IPS-15b (cell line): ENCODE data around the gene DOK6.

Source experiments
- H3K27me3 ChIP-seq: one replicate; pipeline ENCODE4 v1.6.1; 2013; ENCODE audit warnings: low read length; ENCODE audit not compliant: control insufficient read depth, insufficient read depth
- H3K36me3 ChIP-seq: one replicate; pipeline ENCODE4 v1.6.1; 2013; ENCODE audit warnings: low read length; ENCODE audit not compliant: control insufficient read depth, insufficient read depth
- H3K4me1 ChIP-seq: one replicate; pipeline ENCODE4 v1.6.1; 2013; ENCODE audit warnings: mild to moderate bottlenecking, low read length; ENCODE audit not compliant: control insufficient read depth, insufficient read depth
- H3K4me3 ChIP-seq: one replicate; pipeline ENCODE4 v1.5.1; 2013; ENCODE audit warnings: low read depth, low read length
- H3K9ac ChIP-seq: one replicate; pipeline ENCODE4 v1.6.1; 2013; ENCODE audit warnings: low read depth, mild to moderate bottlenecking, low read length
- H3K9me3 ChIP-seq: one replicate; pipeline ENCODE4 v1.6.1; 2013; ENCODE audit warnings: mild to moderate bottlenecking, low read length; ENCODE audit not compliant: control insufficient read depth, insufficient read depth

The DOK6 gene

GRCh38 chr18:69697069-69697468, 296.4 kb downstream of the DOK6 start:
- H3K36me3 ChIP-seq: no peaks in the 10 kb centered on the region
- no peaks in the 10 kb centered on the region for H3K4me1 ChIP-seq
- H3K27me3 ChIP-seq: no peaks in the 10 kb centered on the region
- H3K4me3 ChIP-seq: no peak overlapping the region
- H3K9ac ChIP-seq: no peak overlapping the region
- no peaks in the 10 kb centered on the region for H3K9me3 ChIP-seq

- no peak overlapping the region for H3K9ac ChIP-seq
- no peaks in the 10 kb centered on the region for H3K9me3 ChIP-seq
- no peaks in the 10 kb centered on the region for H3K36me3 ChIP-seq
- H3K4me1 ChIP-seq: no peaks in the 10 kb centered on the region
- no peak overlapping the region for H3K4me3 ChIP-seq
- no peaks in the 10 kb centered on the region for H3K27me3 ChIP-seq
Measured at GRCh38 chr18:69697689-69698088, 297.0 kb downstream of the DOK6 start.

GRCh38 chr18:69701305-69701704, 300.6 kb downstream of the DOK6 start:
- H3K4me3 ChIP-seq: no peak overlapping the region
- no peaks in the 10 kb centered on the region for H3K9me3 ChIP-seq
- H3K4me1 ChIP-seq: peaks cover 6% of the 10 kb centered on the region
- no peaks in the 10 kb centered on the region for H3K36me3 ChIP-seq
- no peaks in the 10 kb centered on the region for H3K27me3 ChIP-seq
- no peak overlapping the region for H3K9ac ChIP-seq

GRCh38 chr18:69703461-69703860, 302.8 kb downstream of the DOK6 start:
- H3K27me3 ChIP-seq: no peaks in the 10 kb centered on the region
- H3K36me3 ChIP-seq: no peaks in the 10 kb centered on the region
- H3K4me1 ChIP-seq: peaks cover 6% of the 10 kb centered on the region
- no peaks in the 10 kb centered on the region for H3K9me3 ChIP-seq
- no peak overlapping the region for H3K9ac ChIP-seq
- no peak overlapping the region for H3K4me3 ChIP-seq

GRCh38 chr18:69705987-69706386, 305.3 kb downstream of the DOK6 start:
- Histone ChIP-seq H3K27me3 (no peaks in the 10 kb centered on the region), H3K4me3 (no peak overlapping the region), H3K36me3 (no peaks in the 10 kb centered on the region), H3K9ac (no peak overlapping the region), H3K9me3 (no peaks in the 10 kb centered on the region), H3K4me1 (peaks cover 6% of the 10 kb centered on the region)

GRCh38 chr18:69708844-69709243, 308.2 kb downstream of the DOK6 start:
- no peak overlapping the region for H3K4me3 ChIP-seq
- H3K9me3 ChIP-seq: no peaks in the 10 kb centered on the region
- no peak overlapping the region for H3K9ac ChIP-seq
- H3K4me1 ChIP-seq: peaks cover 6% of the 10 kb centered on the region
- H3K36me3 ChIP-seq: no peaks in the 10 kb centered on the region
- no peaks in the 10 kb centered on the region for H3K27me3 ChIP-seq

GRCh38 chr18:69715191-69715795, 314.6 kb downstream of the DOK6 start:
- Histone ChIP-seq H3K4me3 (no peak overlapping the region), H3K27me3 (no peaks in the 10 kb centered on the region), H3K9ac (no peak overlapping the region), H3K36me3 (no peaks in the 10 kb centered on the region), H3K9me3 (peaks cover 7% of the 10 kb centered on the region), H3K4me1 (no peaks in the 10 kb centered on the region)

GRCh38 chr18:69717586-69717985, 316.9 kb downstream of the DOK6 start:
- Histone ChIP-seq H3K4me1 (no peaks in the 10 kb centered on the region), H3K36me3 (no peaks in the 10 kb centered on the region), H3K9me3 (peaks cover 7% of the 10 kb centered on the region), H3K4me3 (no peak overlapping the region), H3K9ac (no peak overlapping the region), H3K27me3 (no peaks in the 10 kb centered on the region)

GRCh38 chr18:69718912-69719547, 318.3 kb downstream of the DOK6 start:
- Histone ChIP-seq H3K9me3 (peaks cover 7% of the 10 kb centered on the region), H3K27me3 (no peaks in the 10 kb centered on the region), H3K36me3 (no peaks in the 10 kb centered on the region), H3K4me3 (no peak overlapping the region), H3K9ac (no peak overlapping the region), H3K4me1 (no peaks in the 10 kb centered on the region)

- Histone ChIP-seq H3K4me3 (no peak overlapping the region), H3K9me3 (peaks cover 7% of the 10 kb centered on the region), H3K4me1 (no peaks in the 10 kb centered on the region), H3K9ac (no peak overlapping the region), H3K36me3 (no peaks in the 10 kb centered on the region), H3K27me3 (no peaks in the 10 kb centered on the region)
Measured at GRCh38 chr18:69720422-69720821, 319.7 kb downstream of the DOK6 start.

GRCh38 chr18:69723434-69723833, 322.7 kb downstream of the DOK6 start:
- Histone ChIP-seq H3K9me3 (peaks cover 7% of the 10 kb centered on the region), H3K4me3 (no peak overlapping the region), H3K9ac (no peak overlapping the region), H3K27me3 (no peaks in the 10 kb centered on the region), H3K4me1 (no peaks in the 10 kb centered on the region), H3K36me3 (no peaks in the 10 kb centered on the region)

GRCh38 chr18:69725009-69725408, 324.3 kb downstream of the DOK6 start:
- Histone ChIP-seq H3K27me3 (no peaks in the 10 kb centered on the region), H3K4me1 (no peaks in the 10 kb centered on the region), H3K9ac (no peak overlapping the region)

More at GRCh38 chr18:69725009-69725408, 324.3 kb downstream of the DOK6 start:
- no peaks in the 10 kb centered on the region for H3K36me3 ChIP-seq
- H3K9me3 ChIP-seq: no peaks in the 10 kb centered on the region
- no peak overlapping the region for H3K4me3 ChIP-seq
